ENCODE results near the gene CDON. TPM values are rescaled to one million over a fixed set of nuclear protein-coding genes. Genes with fewer than 3 reads are reported as not detected.

CDON gene
- total RNA-seq, 1 donor, result 2.6 TPM

DNA sequence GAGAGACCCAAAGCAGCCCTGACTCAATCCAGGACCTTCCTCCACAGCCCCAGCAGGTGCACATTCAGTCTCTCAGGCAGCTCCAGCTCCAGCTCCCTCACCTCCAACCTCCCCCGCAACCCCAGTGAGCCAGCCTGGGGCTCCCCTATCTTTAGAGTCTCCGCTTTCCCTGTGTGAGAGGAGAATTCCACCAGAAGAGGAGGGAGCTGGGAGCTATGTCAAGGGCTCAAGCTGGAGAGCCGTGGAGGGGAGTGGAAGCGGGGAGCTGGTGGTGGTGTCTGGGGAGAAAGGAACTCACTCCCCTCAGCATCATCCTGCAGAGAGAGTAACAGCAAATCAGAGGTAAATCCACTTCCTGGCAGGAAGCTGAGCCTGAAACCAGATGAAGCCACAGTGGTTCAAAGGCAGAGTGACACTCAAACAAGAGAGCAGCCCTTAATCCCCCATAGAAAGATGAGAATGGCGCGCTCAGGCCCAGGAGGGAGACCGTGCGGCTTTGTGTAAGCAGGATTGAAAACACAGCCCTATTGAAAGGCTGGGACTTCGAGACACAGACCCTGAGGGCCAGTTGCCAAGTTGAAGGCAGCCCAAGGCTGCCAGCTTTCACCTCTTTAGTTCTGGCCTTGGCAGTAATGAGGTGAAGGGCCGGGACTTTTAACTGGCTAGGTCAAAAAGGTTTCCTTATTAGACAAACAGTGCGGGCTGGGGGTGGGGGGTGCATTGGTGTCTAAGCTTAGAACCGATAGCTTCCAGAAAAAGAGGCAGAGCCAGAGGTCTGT, 21.4 kb upstream of the CDON start:
- TF ChIP-seq CTCF (IDR thresholded peaks at IDR 0.05; ENCODE audit: insufficient read depth, low read depth, low read length), result no peak
- H3K4me3 ChIP-seq (ENCODE audit: low read depth, low read length), result no peak overlapping the region
- no peak for DNase-seq (ENCODE audit: low read depth)

- no peak for DNase-seq (ENCODE audit: low read depth)
- no peak for TF ChIP-seq CTCF (IDR thresholded peaks at IDR 0.05; ENCODE audit: insufficient read depth, low read depth, low read length)
- no peak overlapping the region for H3K4me3 ChIP-seq (ENCODE audit: low read depth, low read length)
Observed at GRCh38 chr11:126082251-126083109, 19.8 kb upstream of the CDON start.

- TF ChIP-seq CTCF (IDR thresholded peaks at IDR 0.05; ENCODE audit: insufficient read depth, low read depth, low read length), result no peak
- DNase-seq (ENCODE audit: low read depth), result no peak
- H3K4me3 ChIP-seq (ENCODE audit: low read depth, low read length), result no peak overlapping the region
Observed at GRCh38 chr11:126081915-126082250, 19.2 kb upstream of the CDON start.

DNA sequence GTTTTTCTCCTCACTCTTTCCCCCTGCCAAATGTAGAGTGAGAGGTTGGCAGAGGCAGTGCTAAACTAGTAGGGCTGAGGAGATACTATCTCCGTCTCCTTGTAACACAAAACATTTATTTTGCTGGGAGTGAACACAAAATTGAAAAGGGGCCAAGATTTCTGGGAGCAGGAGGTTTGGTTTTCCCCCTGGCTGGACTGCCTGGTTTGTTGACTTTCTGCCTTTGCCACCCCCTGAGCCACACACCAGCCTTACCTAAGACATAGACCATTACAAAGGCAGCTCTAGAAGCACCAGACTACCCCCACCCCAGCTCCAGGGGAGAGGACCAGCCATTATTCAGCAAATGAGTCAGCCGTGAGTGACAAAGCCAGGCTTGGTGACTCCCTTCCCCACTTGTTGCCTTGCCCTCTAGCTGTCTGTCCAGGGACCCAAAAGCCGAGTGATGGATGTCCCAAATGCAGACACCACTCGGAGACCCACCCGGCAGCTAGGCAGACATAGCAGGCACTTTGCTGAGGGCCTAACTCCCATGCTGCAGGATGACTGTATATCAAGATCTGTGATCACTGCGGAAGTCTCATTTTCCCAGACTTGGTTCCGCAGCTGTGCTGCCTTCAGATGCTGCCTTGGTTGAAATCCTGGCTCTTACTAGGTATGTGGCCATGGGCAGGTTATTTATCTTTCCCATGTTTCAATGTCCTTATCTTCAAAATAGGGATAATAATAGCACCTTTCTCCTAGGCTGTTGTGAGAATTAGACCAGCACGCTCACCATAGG, 17.7 kb upstream of the CDON start:
- no peak for TF ChIP-seq CTCF (IDR thresholded peaks at IDR 0.05; ENCODE audit: insufficient read depth, low read depth, low read length)
- DNase-seq (ENCODE audit: low read depth), result no peak
- H3K4me3 ChIP-seq (ENCODE audit: low read depth, low read length), result no peak overlapping the region

- DNase-seq (ENCODE audit: low read depth), result no peak
- TF ChIP-seq CTCF (IDR thresholded peaks at IDR 0.05; ENCODE audit: insufficient read depth, low read depth, low read length), result no peak
- H3K4me3 ChIP-seq (ENCODE audit: low read depth, low read length), result no peak overlapping the region
Observed at GRCh38 chr11:126079621-126080124, 17.0 kb upstream of the CDON start.

- DNase-seq (ENCODE audit: low read depth), result no peak
- H3K4me3 ChIP-seq (ENCODE audit: low read depth, low read length), result no peak overlapping the region
- no peak for TF ChIP-seq CTCF (IDR thresholded peaks at IDR 0.05; ENCODE audit: insufficient read depth, low read depth, low read length)
Observed at GRCh38 chr11:126076641-126077040, 14.0 kb upstream of the CDON start.
